Measurements from ENCODE around the gene GCSAM. TPM values are rescaled to one million over a fixed set of nuclear protein-coding genes. Genes with fewer than 3 reads are reported as not detected.

GCSAM gene
- total and polyA plus RNA-seq, 2 experiments from 2014 or later: 0.86 TPM; not detected in 1

- Histone ChIP-seq H3K36me3 (ENCODE audit: insufficient read depth) (no peaks in the 10 kb centered on the region; the same call in 1 of the 2 replicates), H2AFZ (no peak overlapping the region), H3F3A (replicated peaks; ENCODE audit: low read depth) (no peaks in the 10 kb centered on the region), H3K9me2 (ENCODE audit: insufficient read depth) (no peaks in the 10 kb centered on the region), H3K27me3 (ENCODE audit: insufficient read depth) (no peaks in the 10 kb centered on the region), H3K27ac (ENCODE audit: low read depth) (no peak overlapping the region), H3K4me3 (no peak overlapping the region), H3K4me1 (ENCODE audit: insufficient read depth) (peaks cover 37% of the 10 kb centered on the region), H4K20me1 (replicated peaks; ENCODE audit: insufficient read depth) (no peaks in the 10 kb centered on the region), H3K4me2 (no peak overlapping the region), H3K79me2 (replicated peaks; ENCODE audit: insufficient read depth) (no peaks in the 10 kb centered on the region)
- H3K27ac Mint-ChIP-seq: no peak overlapping the region
- H3K9me3 Mint-ChIP-seq: no peaks in the 10 kb centered on the region
- DNase-seq (ENCODE audit: low spot score) (no peak), ATAC-seq (no peak)
- peaks cover 14% of the 10 kb centered on the region; the same call in 2 of the 3 replicates for H3K36me3 Mint-ChIP-seq (ENCODE audit: low read depth)
- H3K27me3 Mint-ChIP-seq (ENCODE audit: insufficient read depth, low read depth, poor library complexity): peaks cover 3% of the 10 kb centered on the region
- TF ChIP-seq NANOG (IDR thresholded peaks at IDR 0.05; ENCODE audit: borderline replicate concordance) (no peak), ZNF114 (CRISPR knock-in tag; IDR thresholded peaks at IDR 0.05) (no peak), POLR2AphosphoS5 (IDR thresholded peaks at IDR 0.05; ENCODE audit: low read depth) (no peak), STAT1 (IDR thresholded peaks at IDR 0.05; ENCODE audit: unreplicated experiment) (no peak), EZH2 (IDR thresholded peaks at IDR 0.05; ENCODE audit: low read depth, unreplicated experiment) (no peak), ZNF331 (CRISPR knock-in tag; IDR thresholded peaks at IDR 0.05; ENCODE audit: low read depth) (no peak), JUNB (IDR thresholded peaks at IDR 0.05; ENCODE audit: unreplicated experiment) (no peak), CREB1 (CRISPR knock-in tag; IDR thresholded peaks at IDR 0.05; ENCODE audit: low read depth) (no peak), REST (IDR thresholded peaks at IDR 0.05; ENCODE audit: unreplicated experiment) (no peak), CTCF (conservative IDR thresholded peaks at IDR 0.05; ENCODE audit: low read depth in 2 of 2) (no peak), EZH2phosphoT487 (IDR thresholded peaks at IDR 0.05; ENCODE audit: unreplicated experiment) (no peak)
- TF ChIP-seq, protein P1, sequence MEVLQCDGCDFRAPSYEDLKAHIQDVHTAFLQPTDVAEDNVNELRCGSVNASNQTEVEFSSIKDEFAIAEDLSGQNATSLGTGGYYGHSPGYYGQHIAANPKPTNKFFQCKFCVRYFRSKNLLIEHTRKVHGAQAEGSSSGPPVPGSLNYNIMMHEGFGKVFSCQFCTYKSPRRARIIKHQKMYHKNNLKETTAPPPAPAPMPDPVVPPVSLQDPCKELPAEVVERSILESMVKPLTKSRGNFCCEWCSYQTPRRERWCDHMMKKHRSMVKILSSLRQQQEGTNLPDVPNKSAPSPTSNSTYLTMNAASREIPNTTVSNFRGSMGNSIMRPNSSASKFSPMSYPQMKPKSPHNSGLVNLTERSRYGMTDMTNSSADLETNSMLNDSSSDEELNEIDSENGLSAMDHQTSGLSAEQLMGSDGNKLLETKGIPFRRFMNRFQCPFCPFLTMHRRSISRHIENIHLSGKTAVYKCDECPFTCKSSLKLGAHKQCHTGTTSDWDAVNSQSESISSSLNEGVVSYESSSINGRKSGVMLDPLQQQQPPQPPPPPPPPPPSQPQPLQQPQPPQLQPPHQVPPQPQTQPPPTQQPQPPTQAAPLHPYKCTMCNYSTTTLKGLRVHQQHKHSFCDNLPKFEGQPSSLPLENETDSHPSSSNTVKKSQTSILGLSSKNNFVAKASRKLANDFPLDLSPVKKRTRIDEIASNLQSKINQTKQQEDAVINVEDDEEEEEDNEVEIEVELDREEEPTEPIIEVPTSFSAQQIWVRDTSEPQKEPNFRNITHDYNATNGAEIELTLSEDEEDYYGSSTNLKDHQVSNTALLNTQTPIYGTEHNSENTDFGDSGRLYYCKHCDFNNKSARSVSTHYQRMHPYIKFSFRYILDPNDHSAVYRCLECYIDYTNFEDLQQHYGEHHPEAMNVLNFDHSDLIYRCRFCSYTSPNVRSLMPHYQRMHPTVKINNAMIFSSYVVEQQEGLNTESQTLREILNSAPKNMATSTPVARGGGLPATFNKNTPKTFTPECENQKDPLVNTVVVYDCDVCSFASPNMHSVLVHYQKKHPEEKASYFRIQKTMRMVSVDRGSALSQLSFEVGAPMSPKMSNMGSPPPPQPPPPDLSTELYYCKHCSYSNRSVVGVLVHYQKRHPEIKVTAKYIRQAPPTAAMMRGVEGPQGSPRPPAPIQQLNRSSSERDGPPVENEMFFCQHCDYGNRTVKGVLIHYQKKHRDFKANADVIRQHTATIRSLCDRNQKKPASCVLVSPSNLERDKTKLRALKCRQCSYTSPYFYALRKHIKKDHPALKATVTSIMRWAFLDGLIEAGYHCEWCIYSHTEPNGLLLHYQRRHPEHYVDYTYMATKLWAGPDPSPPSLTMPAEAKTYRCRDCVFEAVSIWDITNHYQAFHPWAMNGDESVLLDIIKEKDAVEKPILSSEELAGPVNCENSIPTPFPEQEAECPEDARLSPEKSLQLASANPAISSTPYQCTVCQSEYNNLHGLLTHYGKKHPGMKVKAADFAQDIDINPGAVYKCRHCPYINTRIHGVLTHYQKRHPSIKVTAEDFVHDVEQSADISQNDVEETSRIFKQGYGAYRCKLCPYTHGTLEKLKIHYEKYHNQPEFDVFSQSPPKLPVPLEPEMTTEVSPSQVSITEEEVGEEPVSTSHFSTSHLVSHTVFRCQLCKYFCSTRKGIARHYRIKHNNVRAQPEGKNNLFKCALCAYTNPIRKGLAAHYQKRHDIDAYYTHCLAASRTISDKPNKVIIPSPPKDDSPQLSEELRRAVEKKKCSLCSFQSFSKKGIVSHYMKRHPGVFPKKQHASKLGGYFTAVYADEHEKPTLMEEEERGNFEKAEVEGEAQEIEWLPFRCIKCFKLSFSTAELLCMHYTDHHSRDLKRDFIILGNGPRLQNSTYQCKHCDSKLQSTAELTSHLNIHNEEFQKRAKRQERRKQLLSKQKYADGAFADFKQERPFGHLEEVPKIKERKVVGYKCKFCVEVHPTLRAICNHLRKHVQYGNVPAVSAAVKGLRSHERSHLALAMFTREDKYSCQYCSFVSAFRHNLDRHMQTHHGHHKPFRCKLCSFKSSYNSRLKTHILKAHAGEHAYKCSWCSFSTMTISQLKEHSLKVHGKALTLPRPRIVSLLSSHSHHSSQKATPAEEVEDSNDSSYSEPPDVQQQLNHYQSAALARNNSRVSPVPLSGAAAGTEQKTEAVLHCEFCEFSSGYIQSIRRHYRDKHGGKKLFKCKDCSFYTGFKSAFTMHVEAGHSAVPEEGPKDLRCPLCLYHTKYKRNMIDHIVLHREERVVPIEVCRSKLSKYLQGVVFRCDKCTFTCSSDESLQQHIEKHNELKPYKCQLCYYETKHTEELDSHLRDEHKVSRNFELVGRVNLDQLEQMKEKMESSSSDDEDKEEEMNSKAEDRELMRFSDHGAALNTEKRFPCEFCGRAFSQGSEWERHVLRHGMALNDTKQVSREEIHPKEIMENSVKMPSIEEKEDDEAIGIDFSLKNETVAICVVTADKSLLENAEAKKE (CRISPR knock-in tag; IDR thresholded peaks at IDR 0.05): no peak
- TF ChIP-seq, protein P2, sequence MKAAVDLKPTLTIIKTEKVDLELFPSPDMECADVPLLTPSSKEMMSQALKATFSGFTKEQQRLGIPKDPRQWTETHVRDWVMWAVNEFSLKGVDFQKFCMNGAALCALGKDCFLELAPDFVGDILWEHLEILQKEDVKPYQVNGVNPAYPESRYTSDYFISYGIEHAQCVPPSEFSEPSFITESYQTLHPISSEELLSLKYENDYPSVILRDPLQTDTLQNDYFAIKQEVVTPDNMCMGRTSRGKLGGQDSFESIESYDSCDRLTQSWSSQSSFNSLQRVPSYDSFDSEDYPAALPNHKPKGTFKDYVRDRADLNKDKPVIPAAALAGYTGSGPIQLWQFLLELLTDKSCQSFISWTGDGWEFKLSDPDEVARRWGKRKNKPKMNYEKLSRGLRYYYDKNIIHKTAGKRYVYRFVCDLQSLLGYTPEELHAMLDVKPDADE (IDR thresholded peaks at IDR 0.05): no peak
- H3K4me3 Mint-ChIP-seq: no peak overlapping the region
- peaks cover 38% of the 10 kb centered on the region for H3K4me1 Mint-ChIP-seq
Observed at GRCh38 chr3:112121577-112122547, 11.2 kb downstream of the GCSAM start.

Data from GM23338 (cell line).